Skeletal muscle satellite cell (primary cell): ENCODE data around the gene PDIA6. TPM values are rescaled to one million over a fixed set of nuclear protein-coding genes. Genes with fewer than 3 reads are reported as not detected.

Source experiments
- H3K27me3 ChIP-seq: 2 replicates; pipeline ENCODE4 v1.7.0; 2013; ENCODE audit warnings: low read length; ENCODE audit not compliant: control insufficient read depth, insufficient read depth
- H3K36me3 ChIP-seq: 2 replicates; pipeline ENCODE4 v1.7.0; 2013; ENCODE audit warnings: mild to moderate bottlenecking, control low read depth, low read length; ENCODE audit not compliant: insufficient read depth
- H3K4me1 ChIP-seq: 2 replicates; pipeline ENCODE4 v1.7.0; 2013; ENCODE audit warnings: low read length; ENCODE audit not compliant: control insufficient read depth, insufficient read depth
- H3K4me2 ChIP-seq: 2 replicates; pipeline ENCODE4 v1.7.0; 2013; ENCODE audit warnings: mild to moderate bottlenecking, low read length
- H3K4me3 ChIP-seq: 2 replicates; pipeline ENCODE4 v1.7.0; 2013; ENCODE audit warnings: low read length
- H3K9ac ChIP-seq: 2 replicates; pipeline ENCODE4 v1.7.0; 2013; ENCODE audit warnings: mild to moderate bottlenecking, low read depth, low read length, moderate library complexity
- H3K9me3 ChIP-seq: replicated peaks from 2 replicates; pipeline ENCODE4 v1.7.0; 2013; ENCODE audit warnings: mild to moderate bottlenecking, control low read depth, low read length
- total RNA-seq: library from RNA; depleted of rRNA; stranded (reverse); fragments of >200 nt; gene quantifications from 2 replicates; pipeline ENCODE4 v1.2.3, GENCODE V29; 2012; rRNA removed

Gene PDIA6, protein sequence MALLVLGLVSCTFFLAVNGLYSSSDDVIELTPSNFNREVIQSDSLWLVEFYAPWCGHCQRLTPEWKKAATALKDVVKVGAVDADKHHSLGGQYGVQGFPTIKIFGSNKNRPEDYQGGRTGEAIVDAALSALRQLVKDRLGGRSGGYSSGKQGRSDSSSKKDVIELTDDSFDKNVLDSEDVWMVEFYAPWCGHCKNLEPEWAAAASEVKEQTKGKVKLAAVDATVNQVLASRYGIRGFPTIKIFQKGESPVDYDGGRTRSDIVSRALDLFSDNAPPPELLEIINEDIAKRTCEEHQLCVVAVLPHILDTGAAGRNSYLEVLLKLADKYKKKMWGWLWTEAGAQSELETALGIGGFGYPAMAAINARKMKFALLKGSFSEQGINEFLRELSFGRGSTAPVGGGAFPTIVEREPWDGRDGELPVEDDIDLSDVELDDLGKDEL
- 250 and 319 TPM in 2 replicates for total RNA-seq

DNA sequence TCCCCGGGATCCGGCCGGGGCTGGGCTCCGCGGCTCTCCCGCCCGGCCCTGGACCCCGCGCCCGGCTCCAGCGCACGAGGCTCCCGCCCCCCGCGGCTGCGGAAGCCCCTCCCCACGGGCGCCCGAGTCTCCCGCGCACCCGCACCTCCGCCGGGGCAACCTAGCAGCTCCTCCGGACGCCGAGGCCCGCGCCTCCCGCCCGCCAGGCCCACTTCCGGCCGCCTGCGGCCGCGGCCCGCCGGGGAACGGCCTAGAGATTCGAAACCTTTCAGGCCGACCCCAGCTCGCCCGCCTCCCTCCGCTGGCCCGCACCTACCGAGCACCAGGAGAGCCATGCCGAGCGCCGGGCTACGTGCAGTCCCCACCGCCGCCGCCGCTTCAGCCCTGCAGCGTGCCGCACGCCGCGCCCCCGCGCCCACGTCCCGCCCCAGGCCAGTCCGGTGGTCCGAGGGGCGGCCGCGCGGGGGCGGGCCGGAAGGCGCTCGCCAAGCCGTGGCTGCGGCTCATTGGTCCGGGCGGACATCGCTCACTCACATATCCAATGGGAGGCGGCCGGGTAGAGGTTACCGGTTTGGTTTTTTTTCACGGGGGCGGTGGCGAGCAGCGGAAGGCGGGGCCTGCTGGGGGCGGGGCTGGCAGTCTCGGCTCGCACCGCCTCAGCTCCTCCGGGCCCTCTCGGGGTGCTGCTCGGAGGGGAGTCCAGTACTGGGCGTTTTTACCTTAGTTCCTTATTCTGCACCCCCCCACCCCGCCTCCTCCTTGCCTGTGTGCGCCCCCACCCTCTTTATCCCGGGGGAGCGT, at the start of gene PDIA6:
TSS of gene PDIA6 (minus strand) at position 424 of the 801 bp plus-strand sequence. CDS start at position 335, 89 bp downstream.
- H3K9ac ChIP-seq = peak within 1 kb of the TSS; percentile 93
- H3K9me3 ChIP-seq = no peaks in the 10 kb centered on the region
- H3K4me3 ChIP-seq = peak within 1 kb of the TSS; percentile 71
- H3K36me3 ChIP-seq = no peaks in the 10 kb centered on the region
- H3K27me3 ChIP-seq = peaks cover 15% of the 10 kb centered on the region
- H3K4me1 ChIP-seq = peaks cover 26% of the 10 kb centered on the region
- H3K4me2 ChIP-seq = peak within 1 kb of the TSS; percentile 90

GRCh38 chr2:10862330-10862729, 49.7 kb upstream of the PDIA6 start:
- H3K4me2 ChIP-seq = no peak overlapping the region
- no peaks in the 10 kb centered on the region for H3K9me3 ChIP-seq
- H3K9ac ChIP-seq = no peak overlapping the region
- no peak overlapping the region for H3K4me3 ChIP-seq
- H3K27me3 ChIP-seq = peaks cover 74% of the 10 kb centered on the region
- no peaks in the 10 kb centered on the region for H3K4me1 ChIP-seq
- H3K36me3 ChIP-seq = no peaks in the 10 kb centered on the region

GRCh38 chr2:10861765-10862164, 49.2 kb upstream of the PDIA6 start:
- Histone ChIP-seq H3K27me3 (peaks cover 75% of the 10 kb centered on the region), H3K9me3 (no peaks in the 10 kb centered on the region), H3K4me3 (no peak overlapping the region), H3K4me2 (no peak overlapping the region), H3K9ac (no peak overlapping the region), H3K36me3 (no peaks in the 10 kb centered on the region), H3K4me1 (no peaks in the 10 kb centered on the region)

- H3K36me3 ChIP-seq = no peaks in the 10 kb centered on the region
- H3K9me3 ChIP-seq = no peaks in the 10 kb centered on the region
- no peak overlapping the region for H3K9ac ChIP-seq
- peaks cover 75% of the 10 kb centered on the region for H3K27me3 ChIP-seq
- H3K4me2 ChIP-seq = no peak overlapping the region
- H3K4me3 ChIP-seq = no peak overlapping the region
- no peaks in the 10 kb centered on the region for H3K4me1 ChIP-seq
These were observed 48.3 kb upstream of the PDIA6 start for GRCh38 chr2:10860814-10861325.

DNA sequence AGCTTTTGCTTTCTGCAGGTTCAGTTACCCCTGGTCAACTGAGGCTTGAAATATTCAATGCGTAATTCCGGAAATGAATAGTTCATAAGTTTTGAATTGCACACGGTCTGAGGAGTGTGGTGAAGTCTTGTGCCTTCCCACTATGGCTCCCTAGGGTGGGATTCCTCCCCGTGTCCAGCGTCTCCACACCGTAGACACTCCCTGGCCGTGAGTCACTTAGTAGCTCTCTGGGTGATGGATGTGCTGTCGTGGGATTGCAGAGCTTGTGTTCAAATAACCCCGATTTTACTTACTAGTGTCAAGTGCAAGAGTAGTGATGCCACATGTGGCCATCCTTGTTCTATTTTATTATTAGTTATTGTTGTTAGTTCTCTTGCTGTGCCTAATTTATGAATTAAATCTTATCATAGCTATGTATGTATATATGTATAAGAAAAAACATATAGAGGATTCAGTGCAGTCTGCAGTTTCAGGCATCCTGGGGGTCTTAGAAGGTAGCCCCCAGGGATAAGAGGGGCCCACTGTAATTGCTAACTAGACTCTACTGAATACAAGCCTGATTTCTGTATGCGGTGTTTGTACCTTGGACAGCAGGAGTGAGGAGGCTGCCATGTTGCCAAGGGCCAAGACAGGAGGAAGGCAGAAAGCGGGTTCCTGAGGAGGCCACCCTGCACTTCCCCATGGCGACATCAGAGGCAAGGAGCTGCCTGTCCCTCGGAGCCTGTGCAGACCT, 47.7 kb upstream of the PDIA6 start:
- Histone ChIP-seq H3K36me3 (no peaks in the 10 kb centered on the region), H3K9ac (no peak overlapping the region), H3K4me3 (no peak overlapping the region), H3K4me2 (no peak overlapping the region), H3K9me3 (no peaks in the 10 kb centered on the region), H3K27me3 (peaks cover 74% of the 10 kb centered on the region), H3K4me1 (no peaks in the 10 kb centered on the region)

GRCh38 chr2:10859278-10859677, 46.7 kb upstream of the PDIA6 start:
- Histone ChIP-seq H3K9me3 (no peaks in the 10 kb centered on the region), H3K4me2 (no peak overlapping the region), H3K36me3 (no peaks in the 10 kb centered on the region), H3K4me3 (no peak overlapping the region), H3K4me1 (no peaks in the 10 kb centered on the region), H3K9ac (no peak overlapping the region), H3K27me3 (peaks cover 75% of the 10 kb centered on the region)

- Histone ChIP-seq H3K4me1 (peaks cover 3% of the 10 kb centered on the region), H3K27me3 (peaks cover 45% of the 10 kb centered on the region), H3K36me3 (no peaks in the 10 kb centered on the region), H3K9ac (no peak overlapping the region), H3K4me2 (no peak overlapping the region), H3K4me3 (no peak overlapping the region), H3K9me3 (no peaks in the 10 kb centered on the region)
These were observed 36.0 kb upstream of the PDIA6 start for GRCh38 chr2:10848541-10848940.

- H3K4me3 ChIP-seq = no peak overlapping the region
- H3K4me2 ChIP-seq = no peak overlapping the region
- no peak overlapping the region for H3K9ac ChIP-seq
- no peaks in the 10 kb centered on the region for H3K9me3 ChIP-seq
- H3K36me3 ChIP-seq = no peaks in the 10 kb centered on the region
- peaks cover 30% of the 10 kb centered on the region for H3K27me3 ChIP-seq
- peaks cover 3% of the 10 kb centered on the region for H3K4me1 ChIP-seq
These were observed 34.4 kb upstream of the PDIA6 start for GRCh38 chr2:10847008-10847407.

DNA sequence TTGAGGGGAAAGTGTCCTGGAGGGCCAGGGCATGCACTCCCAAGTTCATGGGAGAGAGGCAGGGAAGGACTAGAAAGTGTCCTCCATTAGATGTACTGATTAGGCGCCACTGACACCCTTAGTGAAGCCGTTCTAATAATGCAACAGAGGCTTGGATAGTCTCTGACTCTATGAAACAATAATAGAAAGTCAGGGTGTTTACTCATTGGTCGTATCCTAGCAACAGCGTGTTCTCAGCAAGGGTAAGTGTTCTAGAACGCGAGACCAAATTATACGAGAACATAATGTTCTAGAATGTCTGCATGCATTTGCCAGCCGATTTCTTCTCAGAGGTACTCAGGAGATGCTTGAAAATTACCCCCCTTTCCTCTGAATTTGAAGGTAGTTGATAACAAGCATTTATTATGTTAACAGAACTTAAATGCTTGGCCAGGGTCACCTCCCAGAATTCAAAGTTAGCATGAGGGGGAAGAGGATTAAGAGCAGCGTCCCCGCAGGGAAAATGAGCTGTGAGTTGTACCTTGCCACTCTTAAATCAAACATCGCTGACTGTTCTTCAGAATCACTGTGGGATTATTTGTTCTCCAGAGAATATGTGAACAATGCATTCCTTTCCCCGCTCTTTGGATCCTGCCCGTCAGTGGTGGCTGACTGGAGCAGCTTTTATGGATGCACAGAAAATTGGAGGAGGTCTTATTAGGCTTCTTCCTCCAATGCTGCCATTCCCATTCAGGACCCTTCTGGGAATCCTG, 33.7 kb upstream of the PDIA6 start:
- H3K4me1 ChIP-seq = peaks cover 3% of the 10 kb centered on the region
- no peak overlapping the region for H3K4me3 ChIP-seq
- peaks cover 23% of the 10 kb centered on the region for H3K27me3 ChIP-seq
- no peak overlapping the region for H3K9ac ChIP-seq
- no peaks in the 10 kb centered on the region for H3K36me3 ChIP-seq
- H3K4me2 ChIP-seq = no peak overlapping the region
- H3K9me3 ChIP-seq = peaks cover 1% of the 10 kb centered on the region

GRCh38 chr2:10845640-10846039, 33.1 kb upstream of the PDIA6 start:
- peaks cover 3% of the 10 kb centered on the region for H3K4me1 ChIP-seq
- peaks cover 8% of the 10 kb centered on the region for H3K9me3 ChIP-seq
- no peaks in the 10 kb centered on the region for H3K36me3 ChIP-seq
- H3K4me2 ChIP-seq = no peak overlapping the region
- no peak overlapping the region for H3K9ac ChIP-seq
- peaks cover 22% of the 10 kb centered on the region for H3K27me3 ChIP-seq
- no peak overlapping the region for H3K4me3 ChIP-seq
